ENCODE measurements around the gene ST6GALNAC5. TPM values are rescaled to one million over a fixed set of nuclear protein-coding genes. Genes with fewer than 3 reads are reported as not detected.

Gene ST6GALNAC5
- polyA plus RNA-seq, 12 donors = 1.3 to 4.9 (median 2.1) TPM; not detected in 2

DNA sequence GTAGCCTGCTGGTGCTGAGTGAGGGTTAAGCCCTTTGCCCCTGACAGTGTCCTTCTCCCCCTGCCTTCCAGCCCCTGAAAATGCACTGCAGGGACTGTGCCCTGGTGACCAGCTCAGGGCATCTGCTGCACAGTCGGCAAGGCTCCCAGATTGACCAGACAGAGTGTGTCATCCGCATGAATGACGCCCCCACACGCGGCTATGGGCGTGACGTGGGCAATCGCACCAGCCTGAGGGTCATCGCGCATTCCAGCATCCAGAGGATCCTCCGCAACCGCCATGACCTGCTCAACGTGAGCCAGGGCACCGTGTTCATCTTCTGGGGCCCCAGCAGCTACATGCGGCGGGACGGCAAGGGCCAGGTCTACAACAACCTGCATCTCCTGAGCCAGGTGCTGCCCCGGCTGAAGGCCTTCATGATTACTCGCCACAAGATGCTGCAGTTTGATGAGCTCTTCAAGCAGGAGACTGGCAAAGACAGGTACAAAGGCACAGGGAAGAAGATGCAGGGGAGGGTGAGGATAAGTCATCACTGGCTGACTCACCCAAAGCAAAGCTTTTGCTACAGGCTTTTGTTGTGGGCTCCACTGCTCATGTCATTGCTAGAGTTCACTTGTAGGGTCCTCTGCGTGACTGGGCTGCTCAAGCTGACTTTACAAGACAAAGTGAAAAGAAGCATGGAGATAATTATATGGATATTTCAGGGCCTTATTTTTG lies 177.0 kb downstream of the ST6GALNAC5 start:
- no peak for DNase-seq

DNA sequence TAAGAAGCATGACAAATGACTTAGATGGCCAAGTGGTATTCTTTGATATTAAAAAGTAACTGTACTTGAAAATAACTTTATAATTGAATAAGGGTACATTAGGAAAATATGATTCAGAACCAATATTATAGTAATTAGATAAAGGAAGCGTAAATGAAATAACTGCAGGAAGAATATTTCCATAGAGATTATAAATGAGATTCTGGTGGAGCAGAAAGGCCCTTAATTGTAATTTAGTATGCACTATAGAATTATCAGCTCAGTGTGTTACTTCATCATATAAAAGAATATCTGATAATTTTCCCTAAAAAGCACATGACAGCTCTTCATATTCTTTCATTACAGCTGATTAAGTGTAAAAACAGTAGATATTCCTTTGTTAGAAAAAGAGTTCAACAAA lies 180.3 kb downstream of the ST6GALNAC5 start:
- DNase-seq = no peak

DNA sequence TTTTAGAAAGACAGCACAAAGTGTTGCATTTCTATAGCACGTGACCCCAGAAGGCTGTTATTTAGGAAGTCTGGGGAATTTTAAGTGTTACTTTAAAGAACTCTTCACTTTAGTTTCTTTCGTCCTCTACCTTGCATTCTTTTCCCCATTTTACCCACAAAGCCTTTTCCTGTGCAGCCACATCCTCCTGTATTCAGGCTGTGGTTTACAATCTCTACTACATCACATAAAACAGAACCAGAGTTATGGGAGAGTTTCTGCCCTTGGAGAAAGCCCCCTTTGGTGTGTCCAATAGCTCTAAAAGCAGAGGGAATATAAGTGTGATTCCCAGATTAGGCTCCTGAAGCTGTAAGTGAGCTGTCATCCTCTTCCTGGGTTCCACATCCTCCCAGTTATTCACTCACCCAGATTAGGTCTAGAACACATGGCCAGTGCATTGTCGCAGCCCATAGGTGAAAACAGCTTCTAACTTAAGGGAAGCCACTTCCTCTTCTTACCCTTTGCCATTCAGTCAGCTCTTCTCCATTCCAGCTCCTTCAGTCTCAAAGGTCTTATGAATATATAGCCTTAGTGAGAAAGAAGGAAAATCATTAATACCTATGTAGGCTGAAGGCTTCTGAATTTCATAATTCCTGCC lies 180.8 kb downstream of the ST6GALNAC5 start:
- DNase-seq = no peak

DNA sequence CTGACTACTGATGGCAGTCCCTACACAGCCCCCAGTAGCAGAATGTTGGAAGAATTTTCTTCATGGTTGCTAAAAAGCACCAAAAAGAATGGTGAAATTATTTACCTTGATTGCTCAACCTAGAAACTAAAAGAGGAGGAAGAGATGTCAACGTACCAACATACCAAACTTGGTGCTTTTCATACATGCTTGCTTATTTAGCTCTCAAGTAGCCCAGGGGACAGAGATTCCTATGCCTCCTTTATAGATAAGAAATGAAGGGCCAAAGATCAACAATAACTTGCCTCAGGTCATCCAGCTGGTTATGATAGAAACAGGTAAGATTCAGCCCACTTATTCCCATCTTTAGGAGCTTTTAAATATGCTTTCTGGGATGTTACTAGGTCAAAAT lies 181.3 kb downstream of the ST6GALNAC5 start:
- no peak for DNase-seq

- DNase-seq = no peak
These were observed 184.1 kb downstream of the ST6GALNAC5 start for GRCh38 chr1:77051425-77051824.

DNA sequence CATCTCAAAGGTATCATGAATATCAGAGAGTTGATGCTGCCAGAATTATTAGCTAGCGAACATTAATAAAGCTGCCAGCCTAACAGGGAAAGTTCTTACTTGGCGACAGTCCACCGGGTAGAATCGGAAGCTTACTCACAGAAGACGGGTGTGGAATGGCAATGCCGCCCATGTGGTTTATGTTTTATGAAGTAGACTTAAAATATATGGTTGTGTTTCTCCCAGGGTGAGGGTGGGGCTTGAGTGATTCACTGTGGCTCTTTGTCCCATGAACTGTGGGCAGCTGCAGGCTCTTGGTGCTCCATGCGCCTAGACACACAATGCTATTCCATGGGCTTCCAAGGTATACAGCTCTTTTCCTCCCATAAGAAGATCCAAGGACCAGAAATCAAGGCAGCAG lies 189.2 kb downstream of the ST6GALNAC5 start:
- no peak for DNase-seq

DNA sequence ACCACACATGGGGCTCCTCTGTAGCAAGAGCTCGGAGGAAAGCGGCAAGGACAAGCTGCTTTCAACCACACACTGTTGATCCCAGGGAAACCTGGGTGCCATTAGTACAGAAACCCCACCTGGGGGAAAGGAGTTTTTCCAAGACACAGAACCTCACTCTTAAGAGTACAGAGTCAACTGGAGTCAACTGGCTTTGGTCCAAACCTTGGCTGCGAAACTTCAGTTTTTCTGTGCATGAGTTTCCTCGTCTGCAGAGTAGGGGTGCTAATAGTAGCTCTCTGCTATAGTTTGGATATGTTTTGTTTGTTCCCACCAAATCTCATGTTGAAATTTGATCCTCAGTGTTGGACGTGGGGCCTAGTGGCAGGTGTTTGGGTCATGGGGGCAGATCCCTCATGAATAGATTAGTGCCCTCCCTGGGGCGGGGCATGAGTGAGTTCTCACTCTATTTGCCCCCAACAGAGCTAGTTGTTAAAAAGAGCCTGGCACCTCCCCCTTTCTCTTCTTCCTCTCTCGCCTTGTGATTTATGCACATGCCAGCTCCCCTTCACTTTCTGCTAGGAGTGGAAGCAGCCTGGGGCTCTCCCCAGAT lies 190.8 kb downstream of the ST6GALNAC5 start:
- no peak for DNase-seq

GRCh38 chr1:77060000-77060399 lies 192.7 kb downstream of the ST6GALNAC5 start:
- no peak for DNase-seq

DNA sequence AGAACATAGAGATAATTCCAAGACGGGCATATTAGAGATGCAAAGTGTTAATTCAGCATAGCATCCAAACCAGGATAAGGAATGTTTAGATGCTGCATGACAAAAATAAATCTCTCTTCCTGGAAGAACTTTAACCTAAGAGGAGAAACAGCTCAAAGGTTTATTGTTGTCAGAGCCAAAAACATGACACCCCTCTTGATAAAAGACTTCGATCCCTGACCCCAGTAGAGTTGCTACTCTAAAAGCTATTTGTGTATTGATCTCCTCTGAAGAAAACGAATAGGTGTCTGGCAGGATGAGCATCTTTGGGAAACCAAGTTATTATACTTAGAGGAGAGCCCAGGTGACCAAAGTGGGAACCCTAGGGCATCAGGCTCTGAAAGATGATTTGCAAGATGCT lies 193.9 kb downstream of the ST6GALNAC5 start:
- DNase-seq = no peak

GRCh38 chr1:77063118-77063517 lies 195.8 kb downstream of the ST6GALNAC5 start:
- no peak for DNase-seq

- no peak for DNase-seq
These were observed 197.0 kb downstream of the ST6GALNAC5 start for GRCh38 chr1:77064246-77064645.

DNA sequence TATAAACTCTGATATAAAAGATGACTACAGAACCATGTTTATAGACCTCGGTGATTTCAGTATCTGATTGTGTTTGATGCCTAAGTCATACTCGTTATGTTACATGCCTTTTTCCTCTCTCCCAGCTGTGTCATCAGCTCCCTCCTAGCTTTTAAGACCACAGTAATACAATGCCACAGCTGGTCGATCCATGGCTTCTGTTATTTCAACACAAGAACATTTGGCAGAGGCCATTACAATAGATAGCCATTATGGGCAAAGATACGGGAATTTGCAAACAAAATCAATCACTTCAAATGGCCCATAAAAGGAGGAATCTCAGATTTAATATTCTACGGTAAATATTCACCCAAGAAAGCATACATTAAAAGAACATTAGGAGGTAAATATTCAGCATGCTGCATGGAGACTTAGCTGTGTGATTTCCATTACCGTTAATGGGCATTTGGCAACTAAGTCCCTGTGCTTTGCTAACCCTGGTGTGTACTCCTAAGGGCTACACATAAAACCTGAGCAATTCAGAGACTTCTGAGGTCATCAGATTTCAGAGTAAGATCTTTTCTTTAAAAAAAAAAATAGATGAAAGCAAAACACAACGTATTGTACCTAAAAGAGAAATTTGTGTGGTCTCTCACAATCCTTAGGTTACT lies 198.5 kb downstream of the ST6GALNAC5 start:
- no peak for DNase-seq

GRCh38 chr1:77068013-77068412 lies 200.7 kb downstream of the ST6GALNAC5 start:
- DNase-seq = no peak

- no peak for DNase-seq
These were observed 209.5 kb downstream of the ST6GALNAC5 start for GRCh38 chr1:77076759-77077158.

GRCh38 chr1:77081834-77082233 lies 214.6 kb downstream of the ST6GALNAC5 start:
- DNase-seq = peak; percentile 7

DNA sequence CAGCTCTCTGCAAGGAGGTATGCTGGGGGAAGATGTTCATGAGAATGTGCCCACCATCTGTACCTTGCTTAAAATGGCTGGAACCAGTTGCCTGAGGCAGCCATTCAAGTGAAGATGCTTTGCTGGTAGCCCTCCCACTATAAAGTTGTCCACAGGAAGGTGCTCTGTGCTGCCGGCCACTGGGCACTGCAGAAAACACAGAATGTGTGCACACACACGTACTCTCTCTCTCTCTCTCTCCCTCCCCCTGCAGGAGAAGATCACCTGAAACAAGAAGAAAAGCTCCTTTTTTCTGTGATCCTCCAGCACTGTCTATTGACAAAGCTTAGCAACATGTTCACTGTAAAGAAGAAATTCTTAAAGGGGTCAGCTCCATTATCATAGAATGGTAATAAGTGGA lies 217.2 kb downstream of the ST6GALNAC5 start:
- DNase-seq = no peak

DNA sequence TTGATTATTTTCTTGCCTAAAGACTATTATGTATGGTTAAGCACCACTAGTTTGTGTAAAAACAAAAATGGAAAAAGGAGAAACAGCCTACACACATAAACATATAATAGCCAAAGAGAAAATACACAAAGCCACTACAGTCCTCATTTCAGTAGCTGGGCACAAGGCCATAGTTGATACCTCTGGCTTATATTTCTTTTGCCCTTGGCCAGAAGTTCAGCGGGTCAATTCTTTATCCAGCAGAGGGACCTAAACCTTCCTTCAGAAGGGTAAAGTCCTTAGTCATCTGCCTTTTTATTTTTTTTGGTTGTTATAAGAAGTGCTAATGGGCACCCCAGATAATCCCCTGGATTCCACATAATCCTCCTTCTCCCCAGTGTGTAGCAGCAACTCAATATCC lies 217.8 kb downstream of the ST6GALNAC5 start:
- no peak for DNase-seq

DNA sequence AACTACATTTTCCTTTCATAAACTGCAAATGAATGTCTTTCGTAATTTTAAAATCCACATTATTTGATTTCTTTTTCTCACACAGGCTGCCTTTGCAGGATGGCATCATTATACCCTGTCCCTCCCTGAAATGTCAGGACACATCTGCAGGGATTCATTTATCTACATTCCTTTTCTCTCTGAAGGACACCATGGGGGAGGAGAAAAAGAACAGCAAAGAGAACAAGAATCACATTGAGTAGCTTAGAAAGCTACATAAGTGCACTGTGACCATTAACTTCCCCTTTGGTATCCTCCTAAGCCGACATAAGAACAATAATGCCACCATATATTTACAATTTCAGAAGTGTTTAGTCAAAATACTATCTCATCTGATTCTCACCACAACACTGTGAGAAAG lies 222.5 kb downstream of the ST6GALNAC5 start:
- no peak for DNase-seq

GRCh38 chr1:77095236-77095635 lies 228.0 kb downstream of the ST6GALNAC5 start:
- DNase-seq = peak; percentile 2

- no peak for DNase-seq
These were observed 229.4 kb downstream of the ST6GALNAC5 start for GRCh38 chr1:77096496-77097255.

DNA sequence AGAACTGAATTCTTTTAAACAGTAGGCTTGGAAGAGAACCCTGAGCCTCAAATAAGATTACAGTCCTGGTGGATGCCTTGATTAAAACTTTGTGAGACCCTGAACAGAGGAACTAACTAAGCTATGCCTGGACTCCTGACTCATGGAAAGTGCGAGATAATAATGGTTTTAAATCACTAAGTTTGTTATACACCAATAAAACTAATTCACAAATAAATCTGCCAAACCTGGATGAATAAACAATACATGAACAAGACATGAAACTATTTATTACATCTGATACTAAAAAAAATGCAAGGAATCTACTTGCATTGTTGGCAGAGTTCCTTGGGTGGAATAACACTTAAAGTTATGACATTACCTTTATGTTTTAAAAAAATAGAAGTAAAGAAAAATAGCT lies 233.6 kb downstream of the ST6GALNAC5 start:
- no peak for DNase-seq

DNA sequence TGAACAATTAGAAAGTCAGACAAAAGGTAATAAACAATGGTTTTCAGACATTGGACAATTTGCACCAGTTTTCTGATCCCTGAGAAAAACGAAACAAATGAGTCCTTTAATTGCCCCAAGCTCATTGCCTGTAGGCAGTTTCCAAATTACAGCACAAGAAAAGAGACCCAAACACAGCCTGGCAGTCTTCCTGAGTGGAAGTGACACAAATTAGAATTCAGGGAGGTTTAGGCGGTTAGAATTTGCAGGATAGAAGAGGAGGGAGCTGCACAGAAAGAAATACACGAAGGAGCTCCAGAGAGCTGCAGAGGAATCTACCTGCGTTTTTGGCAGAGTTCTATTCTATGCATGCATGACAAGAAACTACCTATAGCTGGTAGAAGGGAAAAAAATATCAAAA lies 236.2 kb downstream of the ST6GALNAC5 start:
- no peak for DNase-seq

All from muscle of arm (tissue), 12 donors.